HEK293T (cell line): ENCODE data around the gene NEB.

ENCODE experiments used
- BHLHE40 ChIP-seq: fragments of 450-650 bp; IDR thresholded peaks from 2 replicates; pipeline ENCODE4 v1.6.1; 2016; ENCODE audit warnings: mild to moderate bottlenecking, moderate library complexity, borderline replicate concordance
- ELF4 ChIP-seq: fragments of 450-650 bp; IDR thresholded peaks from 2 replicates; pipeline ENCODE4 v1.6.1; 2017; ENCODE audit warnings: antibody characterized with exemption
- FOXM1 ChIP-seq: fragments of 450-650 bp; IDR thresholded peaks from 2 replicates; pipeline ENCODE4 v1.6.1; 2017; ENCODE audit warnings: mild to moderate bottlenecking, borderline replicate concordance
- HDGF ChIP-seq: fragments of 450-650 bp; IDR thresholded peaks from 2 replicates; pipeline ENCODE4 v1.6.1; 2017; ENCODE audit warnings: antibody characterized with exemption, borderline replicate concordance
- SP1 ChIP-seq: fragments of 450-650 bp; IDR thresholded peaks from 2 replicates; pipeline ENCODE4 v1.6.1; 2017
- SUZ12 ChIP-seq: fragments of 450-650 bp; IDR thresholded peaks from 2 replicates; pipeline ENCODE4 v1.6.1; 2016; ENCODE audit warnings: mild to moderate bottlenecking

- no peak for TF ChIP-seq FOXM1
- TF ChIP-seq ELF4, result no peak
- TF ChIP-seq HDGF, result no peak
- TF ChIP-seq SUZ12, result no peak
- no peak for TF ChIP-seq BHLHE40
- TF ChIP-seq SP1, result no peak
Measured at GRCh38 chr2:151756820-151757219, 22.5 kb upstream of the NEB start.
